ENCODE results near the gene FBXO39.

The FBXO39 gene

GRCh38 chr17:6789146-6789545 lies 13.1 kb downstream of the FBXO39 start:
- Histone ChIP-seq H2AFZ (ENCODE audit: low read depth, low read length) (no peak overlapping the region), H3K4me3 (ENCODE audit: low read length) (no peak overlapping the region), H3K79me2 (ENCODE audit: low read length) (no peaks in the 10 kb centered on the region), H3K27me3 (ENCODE audit: low read depth, low read length) (peaks cover 26% of the 10 kb centered on the region), H3K4me1 (ENCODE audit: low read length) (no peaks in the 10 kb centered on the region), H3K36me3 (replicated peaks; ENCODE audit: low read depth, low read length) (no peaks in the 10 kb centered on the region), H3K9me3 (ENCODE audit: insufficient read depth, low read length) (no peaks in the 10 kb centered on the region), H4K20me1 (ENCODE audit: insufficient read depth, low read length) (no peaks in the 10 kb centered on the region), H3K9ac (ENCODE audit: low read length) (no peak overlapping the region), H3K4me2 (ENCODE audit: low read length) (no peak overlapping the region), H3K27ac (ENCODE audit: low read length) (no peak overlapping the region)
- TF ChIP-seq CTCF (IDR thresholded peaks at IDR 0.05; ENCODE audit: low read depth, low read length), result no peak
- no peak for TF ChIP-seq EZH2phosphoT487 (IDR thresholded peaks at IDR 0.05; ENCODE audit: low read depth)

GRCh38 chr17:6793748-6794493 lies 17.9 kb downstream of the FBXO39 start:
- Histone ChIP-seq H3K9ac (ENCODE audit: low read length) (no peak overlapping the region), H4K20me1 (ENCODE audit: insufficient read depth, low read length) (no peaks in the 10 kb centered on the region), H3K36me3 (replicated peaks; ENCODE audit: low read depth, low read length) (no peaks in the 10 kb centered on the region), H3K4me2 (ENCODE audit: low read length) (no peak overlapping the region), H3K4me3 (ENCODE audit: low read length) (no peak overlapping the region), H3K4me1 (ENCODE audit: low read length) (no peaks in the 10 kb centered on the region), H3K27ac (ENCODE audit: low read length) (no peak overlapping the region), H3K27me3 (ENCODE audit: low read depth, low read length) (peaks cover 26% of the 10 kb centered on the region), H2AFZ (ENCODE audit: low read depth, low read length) (no peak overlapping the region), H3K79me2 (ENCODE audit: low read length) (no peaks in the 10 kb centered on the region), H3K9me3 (ENCODE audit: insufficient read depth, low read length) (no peaks in the 10 kb centered on the region)
- TF ChIP-seq CTCF (IDR thresholded peaks at IDR 0.05; ENCODE audit: low read depth, low read length) (no peak), EZH2phosphoT487 (IDR thresholded peaks at IDR 0.05; ENCODE audit: low read depth) (no peak)

DNA sequence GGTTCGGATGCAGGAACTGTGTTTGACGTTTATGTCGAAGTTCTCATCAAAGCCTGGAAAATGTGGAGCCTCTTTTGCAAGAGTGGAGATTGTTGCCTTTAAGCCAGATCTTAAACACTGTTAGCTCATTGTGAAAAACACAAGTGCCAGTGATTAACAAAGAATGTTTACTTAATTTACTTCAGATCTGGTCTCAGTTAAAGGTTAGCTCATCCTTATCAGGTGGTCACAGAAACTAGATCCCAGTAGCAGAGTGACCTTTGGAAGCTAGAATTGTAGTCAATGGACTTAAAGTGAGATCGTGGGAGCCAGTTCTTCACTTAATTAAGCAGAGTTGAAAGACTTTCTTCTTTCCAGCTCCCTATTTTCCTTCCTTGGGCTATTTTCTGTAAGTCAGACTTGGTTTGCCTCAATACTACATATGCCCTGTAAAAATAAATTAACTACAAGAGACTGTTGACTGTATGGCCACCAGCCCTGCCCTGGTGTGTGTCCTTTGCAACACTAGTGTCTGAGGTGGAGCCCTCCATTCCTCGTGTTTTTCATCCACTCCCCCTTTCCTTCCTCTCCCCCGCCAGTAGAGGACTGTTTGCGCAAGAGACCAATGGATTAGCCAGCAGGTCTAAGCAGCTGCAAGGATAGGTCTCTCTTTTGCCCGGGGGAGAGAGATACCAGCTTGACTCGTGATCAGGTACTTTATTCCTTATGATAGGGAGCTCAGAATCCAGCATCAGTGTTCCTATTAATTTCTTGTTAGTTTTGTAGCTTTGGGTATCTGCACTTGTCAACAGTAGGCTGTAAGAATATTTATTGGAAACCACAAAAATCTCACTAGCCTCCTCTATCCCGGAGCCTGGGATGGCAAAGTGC lies 20.2 kb downstream of the FBXO39 start:
- Histone ChIP-seq H3K4me3 (ENCODE audit: low read length) (no peak overlapping the region), H3K9ac (ENCODE audit: low read length) (no peak overlapping the region), H3K79me2 (ENCODE audit: low read length) (no peaks in the 10 kb centered on the region), H3K4me1 (ENCODE audit: low read length) (no peaks in the 10 kb centered on the region), H3K36me3 (replicated peaks; ENCODE audit: low read depth, low read length) (no peaks in the 10 kb centered on the region), H2AFZ (ENCODE audit: low read depth, low read length) (no peak overlapping the region), H3K4me2 (ENCODE audit: low read length) (no peak overlapping the region), H4K20me1 (ENCODE audit: insufficient read depth, low read length) (no peaks in the 10 kb centered on the region), H3K9me3 (ENCODE audit: insufficient read depth, low read length) (no peaks in the 10 kb centered on the region), H3K27ac (ENCODE audit: low read length) (no peak overlapping the region), H3K27me3 (ENCODE audit: low read depth, low read length) (peaks cover 8% of the 10 kb centered on the region)
- no peak for TF ChIP-seq EZH2phosphoT487 (IDR thresholded peaks at IDR 0.05; ENCODE audit: low read depth)
- no peak for TF ChIP-seq CTCF (IDR thresholded peaks at IDR 0.05; ENCODE audit: low read depth, low read length)

GRCh38 chr17:6796887-6797490 lies 21.0 kb downstream of the FBXO39 start:
- Histone ChIP-seq H4K20me1 (ENCODE audit: insufficient read depth, low read length) (no peaks in the 10 kb centered on the region), H3K79me2 (ENCODE audit: low read length) (no peaks in the 10 kb centered on the region), H3K36me3 (replicated peaks; ENCODE audit: low read depth, low read length) (no peaks in the 10 kb centered on the region), H3K4me2 (ENCODE audit: low read length) (no peak overlapping the region), H3K4me1 (ENCODE audit: low read length) (no peaks in the 10 kb centered on the region), H3K9me3 (ENCODE audit: insufficient read depth, low read length) (no peaks in the 10 kb centered on the region), H3K27me3 (ENCODE audit: low read depth, low read length) (peaks cover 3% of the 10 kb centered on the region), H3K27ac (ENCODE audit: low read length) (no peak overlapping the region), H3K9ac (ENCODE audit: low read length) (no peak overlapping the region), H3K4me3 (ENCODE audit: low read length) (no peak overlapping the region), H2AFZ (ENCODE audit: low read depth, low read length) (no peak overlapping the region)
- TF ChIP-seq CTCF (IDR thresholded peaks at IDR 0.05; ENCODE audit: low read depth, low read length) (no peak), EZH2phosphoT487 (IDR thresholded peaks at IDR 0.05; ENCODE audit: low read depth) (no peak)

Measured in OCI-LY3 (cell line).